OCI-LY1 (cell line): ENCODE results near the gene EXD2.
A peak's percentile ranks its signal among the peaks of the same experiment; 100 is the strongest.

Source experiments
- H2AFZ ChIP-seq: fragments of 200-600 bp; sonication (generic), shearing (Covaris generic); 2 replicates; pipeline ENCODE4 v1.6.0; 2014; ENCODE audit warnings: antibody characterized with exemption, mild to moderate bottlenecking, low read length
- H3F3A ChIP-seq: fragments of 200-600 bp; sonication (generic), shearing (Covaris generic); 2 replicates; pipeline ENCODE4 v1.6.0; 2014; ENCODE audit warnings: mild to moderate bottlenecking, antibody characterized with exemption, low read length, moderate library complexity; ENCODE audit not compliant: insufficient read depth
- H3K27ac ChIP-seq: fragments of 200-600 bp; sonication (generic); 2 replicates; pipeline ENCODE4 v1.5.1; 2014; ENCODE audit warnings: low read length, mixed run types, mild to moderate bottlenecking, low read depth; ENCODE audit not compliant: poor library complexity, severe bottlenecking
- H3K27me3 ChIP-seq: fragments of 200-600 bp; sonication (generic); 2 replicates; pipeline ENCODE4 v1.6.0; 2014; ENCODE audit warnings: antibody characterized with exemption, mild to moderate bottlenecking, low read length, moderate library complexity; ENCODE audit not compliant: insufficient read depth
- H3K36me3 ChIP-seq: fragments of 200-600 bp; sonication (generic); 2 replicates; pipeline ENCODE4 v1.6.1; 2014; ENCODE audit warnings: mild to moderate bottlenecking, antibody characterized with exemption, low read length, moderate library complexity, mixed read lengths; ENCODE audit not compliant: insufficient read depth
- H3K4me1 ChIP-seq: fragments of 200-600 bp; sonication (generic); 2 replicates; pipeline ENCODE4 v1.5.1; 2014; ENCODE audit warnings: mild to moderate bottlenecking, low read length, moderate library complexity; ENCODE audit not compliant: insufficient read depth, severe bottlenecking
- H3K4me2 ChIP-seq: fragments of 200-600 bp; sonication (generic), shearing (Covaris generic); 2 replicates; pipeline ENCODE4 v1.6.1; 2014; ENCODE audit warnings: low read length
- H3K4me3 ChIP-seq: fragments of 200-600 bp; sonication (generic); 2 replicates; pipeline ENCODE4 v1.5.1; 2014; ENCODE audit warnings: low read length, low read depth, mild to moderate bottlenecking, mixed read lengths; ENCODE audit not compliant: poor library complexity, severe bottlenecking
- H3K79me2 ChIP-seq: fragments of 200-600 bp; shearing (Covaris generic); 2 replicates; pipeline ENCODE4 v1.6.1; 2016; ENCODE audit warnings: mixed run types, low read length, mixed read lengths; ENCODE audit not compliant: insufficient read depth
- H3K9ac ChIP-seq: fragments of 200-600 bp; sonication (generic), shearing (Covaris generic); 2 replicates; pipeline ENCODE4 v1.6.1; 2014; ENCODE audit warnings: mild to moderate bottlenecking, low read length, mixed read lengths
- H3K9me2 ChIP-seq: fragments of 200-600 bp; sonication (generic), shearing (Covaris generic); 2 replicates; pipeline ENCODE4 v1.6.1; 2014; ENCODE audit warnings: low read depth, mild to moderate bottlenecking, low read length, mixed read lengths
- H3K9me3 ChIP-seq: fragments of 200-600 bp; shearing (Covaris generic); 2 replicates; pipeline ENCODE4 v1.6.1; 2014; ENCODE audit warnings: low read length, mixed read lengths
- H4K20me1 ChIP-seq: fragments of 200-600 bp; sonication (generic), shearing (Covaris generic); 2 replicates; pipeline ENCODE4 v1.6.0; 2016; ENCODE audit warnings: mild to moderate bottlenecking, low read length; ENCODE audit not compliant: insufficient read depth
- CTCF ChIP-seq: fragments of 200-600 bp; sonication (generic), shearing (Covaris generic); IDR thresholded peaks from 2 replicates; pipeline ENCODE4 v1.5.1; 2017; ENCODE audit warnings: mild to moderate bottlenecking, antibody characterized with exemption, low read length, moderate library complexity, mixed read lengths
- EZH2 ChIP-seq: fragments of 200-600 bp; sonication (generic), shearing (Covaris generic); IDR thresholded peaks from 2 replicates; pipeline ENCODE4 v1.8.0; 2017; ENCODE audit warnings: borderline replicate concordance, mixed run types, mild to moderate bottlenecking, antibody characterized with exemption, low read length, moderate library complexity, mixed read lengths

The EXD2 gene

GRCh38 chr14:69191340-69192111, at the start of gene EXD2:
Gene EXD2, plus strand, starts transcription at chr14:69191498. Its CDS starts 17,973 bp downstream, at chr14:69209471.
- Histone ChIP-seq H3K4me1 (peaks cover 10% of the 10 kb centered on the region), H3K9ac (peak within 1 kb of the TSS; percentile 59), H4K20me1 (no peaks in the 10 kb centered on the region), H3K27me3 (no peaks in the 10 kb centered on the region), H3K9me3 (no peaks in the 10 kb centered on the region), H3K27ac (no peak within 1 kb of the TSS), H2AFZ (0 out of 2 replicates have a peak within 1 kb of the TSS, but pooled peaks have one; percentile 58), H3F3A (no peaks in the 10 kb centered on the region), H3K4me3 (peak within 1 kb of the TSS; percentile 66), H3K9me2 (no peaks in the 10 kb centered on the region), H3K36me3 (no peaks in the 10 kb centered on the region), H3K79me2 (no peaks in the 10 kb centered on the region), H3K4me2 (peak within 1 kb of the TSS; percentile 82)
- TF ChIP-seq EZH2 (no peak), CTCF (no peak)

- no peaks in the 10 kb centered on the region for H3K27me3 ChIP-seq
- no peak overlapping the region for H2AFZ ChIP-seq
- TF ChIP-seq CTCF (no peak), EZH2 (no peak)
- no peak overlapping the region for H3K9ac ChIP-seq
- H3F3A ChIP-seq = no peaks in the 10 kb centered on the region
- H3K79me2 ChIP-seq = peaks cover 38% of the 10 kb centered on the region
- no peaks in the 10 kb centered on the region for H4K20me1 ChIP-seq
- H3K4me2 ChIP-seq = no peak overlapping the region
- H3K4me1 ChIP-seq = peaks cover 19% of the 10 kb centered on the region
- H3K9me3 ChIP-seq = no peaks in the 10 kb centered on the region
- no peak overlapping the region for H3K4me3 ChIP-seq
- H3K36me3 ChIP-seq = peaks cover 20% of the 10 kb centered on the region; the same call in 1 of the 2 replicates
- H3K9me2 ChIP-seq = no peaks in the 10 kb centered on the region
- no peak overlapping the region for H3K27ac ChIP-seq
Observed at GRCh38 chr14:69141550-69141949, 49.7 kb upstream of the EXD2 start.

GRCh38 chr14:69142101-69142500, 49.2 kb upstream of the EXD2 start:
- no peaks in the 10 kb centered on the region for H4K20me1 ChIP-seq

More at GRCh38 chr14:69142101-69142500, 49.2 kb upstream of the EXD2 start:
- Histone ChIP-seq H3K36me3 (peaks cover 23% of the 10 kb centered on the region; the same call in 1 of the 2 replicates), H3K4me2 (no peak overlapping the region), H2AFZ (no peak overlapping the region), H3K79me2 (peaks cover 36% of the 10 kb centered on the region), H3K9me2 (no peaks in the 10 kb centered on the region), H3K27me3 (no peaks in the 10 kb centered on the region), H3K4me3 (no peak overlapping the region), H3F3A (no peaks in the 10 kb centered on the region), H3K27ac (no peak overlapping the region), H3K4me1 (peaks cover 19% of the 10 kb centered on the region), H3K9me3 (no peaks in the 10 kb centered on the region), H3K9ac (no peak overlapping the region)
- TF ChIP-seq EZH2 = no peak
